ENCODE measurements around the gene HSPB6.
"Not testable (repeated sequence)": the region's sequence is repeated elsewhere in the genome, so short reads cannot be mapped to it uniquely, and the experiment has no call there.

The HSPB6 gene

GRCh38 chr19:35786299-35787160 is 29.7 kb upstream of the HSPB6 start:
- DNase-seq (ENCODE audit: low spot score) = no peak

GRCh38 chr19:35785339-35785627 is 28.5 kb upstream of the HSPB6 start:
- DNase-seq (ENCODE audit: low spot score) = no peak

GRCh38 chr19:35784503-35785338 is 27.9 kb upstream of the HSPB6 start:
- no peak for DNase-seq (ENCODE audit: low spot score)

- DNase-seq (ENCODE audit: low spot score) = no peak
Measured at GRCh38 chr19:35783469-35784434, 26.9 kb upstream of the HSPB6 start.

GRCh38 chr19:35782589-35782988 is 25.8 kb upstream of the HSPB6 start:
- DNase-seq (ENCODE audit: low spot score) = no peak

- DNase-seq (ENCODE audit: low spot score) = no peak
Measured at GRCh38 chr19:35781650-35782049, 24.8 kb upstream of the HSPB6 start.

- no peak for DNase-seq (ENCODE audit: low spot score)
Measured at GRCh38 chr19:35780717-35781116, 23.9 kb upstream of the HSPB6 start.

GRCh38 chr19:35780058-35780457 is 23.2 kb upstream of the HSPB6 start:
- no peak for DNase-seq (ENCODE audit: low spot score)

GRCh38 chr19:35779033-35779432 is 22.2 kb upstream of the HSPB6 start:
- no peak for DNase-seq (ENCODE audit: low spot score)

- DNase-seq (ENCODE audit: low spot score) = no peak
Measured at GRCh38 chr19:35777961-35778360, 21.1 kb upstream of the HSPB6 start.

GRCh38 chr19:35777086-35777841 is 20.4 kb upstream of the HSPB6 start:
- no peak for DNase-seq (ENCODE audit: low spot score)

GRCh38 chr19:35776102-35776788 is 19.4 kb upstream of the HSPB6 start:
- no peak for DNase-seq (ENCODE audit: low spot score)

- peak; percentile 99 for DNase-seq (ENCODE audit: low spot score)
Measured at GRCh38 chr19:35775298-35776101, 18.7 kb upstream of the HSPB6 start, which contains the start of gene ARHGAP33. TSS of gene ARHGAP33 (plus strand) at chr19:35775564. CDS start at chr19:35775659, 95 bp downstream.

GRCh38 chr19:35775046-35775297 is 18.1 kb upstream of the HSPB6 start:
- no peak for DNase-seq (ENCODE audit: low spot score)

GRCh38 chr19:35774274-35775045 is 17.6 kb upstream of the HSPB6 start:
- no peak for DNase-seq (ENCODE audit: low spot score)

GRCh38 chr19:35773020-35773806 is 16.4 kb upstream of the HSPB6 start:
- DNase-seq (ENCODE audit: low spot score) = no peak

GRCh38 chr19:35772362-35772761 is 15.5 kb upstream of the HSPB6 start:
- not testable (repeated sequence) for DNase-seq (ENCODE audit: low spot score)

- no peak for DNase-seq (ENCODE audit: low spot score)
Measured at GRCh38 chr19:35768082-35768421, 11.2 kb upstream of the HSPB6 start.

Measured in CD4-positive, alpha-beta T cell treated with Interleukin-15 for 4 hours (primary cell).